AG09319 (cell line): ENCODE results near the gene HELLS.
"Not testable (repeated sequence)": the region's sequence is repeated elsewhere in the genome, so short reads cannot be mapped to it uniquely, and the experiment has no call there.

ENCODE experiments used
- DNase-seq: peaks from one replicate; pipeline ENCODE4 v3.0.0-alpha.2; 2010; ENCODE audit warnings: low read depth; ENCODE audit errors: extremely low read depth
- CTCF ChIP-seq: IDR thresholded peaks from 2 replicates; pipeline ENCODE4 v1.5.1; 2011; ENCODE audit warnings: low read depth, mild to moderate bottlenecking, inconsistent platforms, low read length, moderate library complexity

Gene HELLS

GRCh38 chr10:94533027-94533426 lies 12.6 kb upstream of the HELLS start:
- no peak for DNase-seq
- no peak for TF ChIP-seq CTCF

- not testable (repeated sequence) for DNase-seq
Observed at GRCh38 chr10:94542282-94542681, 3.3 kb upstream of the HELLS start.

- no peak for TF ChIP-seq CTCF
- DNase-seq = no peak
Observed at GRCh38 chr10:94546049-94546900, 687 bp downstream of the HELLS start.

GRCh38 chr10:94546901-94547185 lies 1.3 kb downstream of the HELLS start:
- TF ChIP-seq CTCF = no peak
- no peak for DNase-seq

DNA sequence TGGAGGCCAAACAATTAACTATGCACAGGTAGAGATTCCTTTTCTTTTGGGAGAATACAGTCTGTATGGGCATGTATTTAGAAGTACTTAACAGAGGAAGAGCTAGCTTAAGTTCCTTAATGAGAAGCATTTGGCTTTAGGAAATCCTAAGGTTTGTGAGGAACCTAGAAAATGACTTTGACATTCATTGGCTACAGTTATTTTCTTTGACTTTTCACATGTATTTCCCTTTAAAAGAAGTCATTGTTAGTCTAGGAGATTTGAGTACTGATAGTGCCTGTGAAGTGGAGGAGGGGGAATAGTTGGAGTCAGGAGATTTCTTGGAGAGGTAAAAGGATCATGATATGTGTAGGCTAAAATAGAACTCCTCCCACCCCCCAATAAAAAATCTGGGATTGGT lies 3.6 kb downstream of the HELLS start:
- TF ChIP-seq CTCF = no peak
- DNase-seq = no peak

- DNase-seq = not testable (repeated sequence)
Observed at GRCh38 chr10:94567714-94568307, 22.2 kb downstream of the HELLS start.

DNA sequence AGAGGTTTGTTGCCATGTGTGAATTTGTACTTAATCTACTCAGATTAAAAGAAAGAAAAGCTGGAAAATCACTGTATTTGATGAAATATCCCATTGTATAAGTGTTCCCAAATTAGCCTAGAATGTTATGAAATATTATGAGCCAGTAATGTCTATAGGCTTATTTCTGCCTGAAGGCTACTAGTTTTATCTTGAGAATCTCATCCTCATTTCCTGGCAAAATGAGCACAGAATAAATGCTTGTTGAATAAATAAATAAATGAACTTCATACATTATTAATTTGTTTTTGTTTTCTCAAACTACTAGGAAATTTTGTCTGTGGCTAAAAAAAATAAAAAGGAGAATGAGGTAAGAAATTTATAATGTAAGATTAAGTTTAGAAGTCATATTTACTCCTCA lies 25.5 kb downstream of the HELLS start:
- DNase-seq = no peak
- no peak for TF ChIP-seq CTCF

DNA sequence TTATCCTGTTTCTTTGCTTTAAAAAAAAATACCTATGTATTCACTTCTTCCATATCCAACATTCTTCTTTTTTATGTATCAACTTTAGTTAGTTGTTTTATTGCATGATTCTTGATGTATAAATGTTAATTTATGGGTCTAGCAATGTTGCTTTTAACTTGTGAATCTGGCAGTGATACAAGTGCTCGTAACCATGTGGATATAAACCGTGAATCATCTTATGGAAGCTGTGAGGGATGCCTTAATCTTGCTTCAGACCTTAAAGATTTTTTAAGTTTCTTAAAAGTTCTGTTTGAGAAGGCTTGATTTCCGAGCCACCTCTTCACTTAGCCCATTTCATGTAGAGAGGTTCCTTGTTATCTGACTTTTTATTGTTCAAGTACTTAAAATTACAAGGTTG lies 25.9 kb downstream of the HELLS start:
- DNase-seq = no peak
- TF ChIP-seq CTCF = no peak
